Body of pancreas (tissue), 4 donors: ENCODE measurements around the gene FOXK1.

Experiments
- CTCF ChIP-seq, 7 experiments: fragments of 450-650 bp in 4 of 7; fragments of 200-600 bp in 3 of 7; sonication (generic) in 3 of 7; IDR thresholded peaks; one replicate each; pipeline ENCODE4 v1.5.1; 2016 to 2019; ENCODE audit warnings: antibody characterized with exemption in 7 of 7
- POLR2A ChIP-seq, 3 donors: fragments of 450-650 bp; IDR thresholded peaks; one replicate each; pipeline ENCODE4 v1.6.1; 2016; ENCODE audit warnings: antibody characterized with exemption in 3 of 3, mild to moderate bottlenecking in 2 of 3

- TF ChIP-seq CTCF (IDR thresholded peaks at IDR 0.05) (no peak), POLR2A (IDR thresholded peaks at IDR 0.05) (no peak)
Measured at GRCh38 chr7:4760952-4761351, 78.9 kb downstream of the FOXK1 start.
